MM.1S (cell line): ENCODE data around the gene EXTL1.

Experiments used
- DNase-seq: peaks from one replicate; pipeline ENCODE4 v3.0.0-alpha.2; 2015
- H2AFZ ChIP-seq: fragments of 300-600 bp; sonication (generic); 2 replicates; pipeline ENCODE4 v1.6.0; 2016; ENCODE audit warnings: antibody characterized with exemption, low read length
- H3F3A ChIP-seq: fragments of 300-600 bp; sonication (generic); 2 replicates; pipeline ENCODE4 v1.6.1; 2016; ENCODE audit warnings: mild to moderate bottlenecking, antibody characterized with exemption, low read length, moderate library complexity, mixed read lengths; ENCODE audit not compliant: insufficient read depth
- H3K27ac ChIP-seq: fragments of 300-600 bp; sonication (generic); 2 replicates; pipeline ENCODE4 v1.5.1; 2016; ENCODE audit warnings: mild to moderate bottlenecking, low read length
- H3K27me3 ChIP-seq: fragments of 300-600 bp; sonication (generic); replicated peaks from 2 replicates; pipeline ENCODE4 v1.6.0; 2016; ENCODE audit warnings: low read length; ENCODE audit not compliant: insufficient read depth
- H3K36me3 ChIP-seq: fragments of 300-600 bp; sonication (generic); replicated peaks from 2 replicates; pipeline ENCODE4 v1.6.1; 2016; ENCODE audit warnings: mild to moderate bottlenecking, low read length, mixed read lengths; ENCODE audit not compliant: insufficient read depth
- H3K4me1 ChIP-seq: fragments of 300-600 bp; sonication (generic); 2 replicates; pipeline ENCODE4 v1.6.1; 2016; ENCODE audit warnings: low read length, mixed read lengths
- H3K4me2 ChIP-seq: fragments of 300-600 bp; sonication (generic); 2 replicates; pipeline ENCODE4 v1.6.0; 2016; ENCODE audit warnings: low read depth, low read length
- H3K4me3 ChIP-seq: fragments of 300-600 bp; sonication (generic); 2 replicates; pipeline ENCODE4 v1.5.1; 2016; ENCODE audit warnings: low read length, mixed read lengths
- H3K79me2 ChIP-seq: fragments of 300-600 bp; sonication (generic); 2 replicates; pipeline ENCODE4 v1.6.1; 2016; ENCODE audit warnings: mixed run types, low read length, mixed read lengths
- H3K9ac ChIP-seq: fragments of 300-600 bp; sonication (generic); 2 replicates; pipeline ENCODE4 v1.6.1; 2016; ENCODE audit warnings: low read length, mixed read lengths
- H3K9me2 ChIP-seq: fragments of 300-600 bp; sonication (generic); replicated peaks from 2 replicates; pipeline ENCODE4 v1.6.1; 2016; ENCODE audit warnings: mild to moderate bottlenecking, low read length, mixed read lengths; ENCODE audit not compliant: insufficient read depth
- H3K9me3 ChIP-seq: fragments of 300-600 bp; sonication (generic); replicated peaks from 2 replicates; pipeline ENCODE4 v1.6.1; 2016; ENCODE audit warnings: mild to moderate bottlenecking, low read length, mixed read lengths; ENCODE audit not compliant: insufficient read depth
- H4K20me1 ChIP-seq: fragments of 300-600 bp; sonication (generic); 2 replicates; pipeline ENCODE4 v1.6.1; 2016; ENCODE audit warnings: mild to moderate bottlenecking, low read length, moderate library complexity, mixed read lengths; ENCODE audit not compliant: insufficient read depth
- EZH2 ChIP-seq: fragments of 300-600 bp; sonication (generic); optimal IDR thresholded peaks from 2 replicates; pipeline ENCODE3; 2017; ENCODE audit warnings: low read depth, mild to moderate bottlenecking, antibody characterized with exemption, low read length, mixed read lengths
- EZH2phosphoT487 ChIP-seq: fragments of 300-600 bp; sonication (generic); IDR thresholded peaks from 2 replicates; pipeline ENCODE4 v1.6.1; 2018; ENCODE audit warnings: antibody characterized with exemption, low read length
- TF ChIP-seq, protein P1 (sequence below): fragments of 300-600 bp; sonication (generic); IDR thresholded peaks from 2 replicates; pipeline ENCODE4 v1.5.1; 2016; ENCODE audit warnings: antibody characterized with exemption, low read length, mixed read lengths

EXTL1 gene

GRCh38 chr1:26027716-26028489 is 6.3 kb downstream of the EXTL1 start:
- Histone ChIP-seq H3F3A (no peaks in the 10 kb centered on the region), H3K4me1 (no peaks in the 10 kb centered on the region), H3K27ac (no peak overlapping the region), H3K9me3 (no peaks in the 10 kb centered on the region), H3K36me3 (no peaks in the 10 kb centered on the region), H3K9me2 (no peaks in the 10 kb centered on the region), H3K79me2 (no peaks in the 10 kb centered on the region), H2AFZ (no peak overlapping the region), H3K27me3 (peaks cover 41% of the 10 kb centered on the region), H3K9ac (no peak overlapping the region), H4K20me1 (no peaks in the 10 kb centered on the region), H3K4me2 (no peak overlapping the region), H3K4me3 (no peak overlapping the region)
- no peak for DNase-seq
- TF ChIP-seq, protein P1, sequence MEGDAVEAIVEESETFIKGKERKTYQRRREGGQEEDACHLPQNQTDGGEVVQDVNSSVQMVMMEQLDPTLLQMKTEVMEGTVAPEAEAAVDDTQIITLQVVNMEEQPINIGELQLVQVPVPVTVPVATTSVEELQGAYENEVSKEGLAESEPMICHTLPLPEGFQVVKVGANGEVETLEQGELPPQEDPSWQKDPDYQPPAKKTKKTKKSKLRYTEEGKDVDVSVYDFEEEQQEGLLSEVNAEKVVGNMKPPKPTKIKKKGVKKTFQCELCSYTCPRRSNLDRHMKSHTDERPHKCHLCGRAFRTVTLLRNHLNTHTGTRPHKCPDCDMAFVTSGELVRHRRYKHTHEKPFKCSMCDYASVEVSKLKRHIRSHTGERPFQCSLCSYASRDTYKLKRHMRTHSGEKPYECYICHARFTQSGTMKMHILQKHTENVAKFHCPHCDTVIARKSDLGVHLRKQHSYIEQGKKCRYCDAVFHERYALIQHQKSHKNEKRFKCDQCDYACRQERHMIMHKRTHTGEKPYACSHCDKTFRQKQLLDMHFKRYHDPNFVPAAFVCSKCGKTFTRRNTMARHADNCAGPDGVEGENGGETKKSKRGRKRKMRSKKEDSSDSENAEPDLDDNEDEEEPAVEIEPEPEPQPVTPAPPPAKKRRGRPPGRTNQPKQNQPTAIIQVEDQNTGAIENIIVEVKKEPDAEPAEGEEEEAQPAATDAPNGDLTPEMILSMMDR: no peak
- TF ChIP-seq EZH2: no peak
- TF ChIP-seq EZH2phosphoT487: no peak

GRCh38 chr1:26028490-26028980 is 7.0 kb downstream of the EXTL1 start:
- H4K20me1 ChIP-seq: no peaks in the 10 kb centered on the region
- H3K9me2 ChIP-seq: no peaks in the 10 kb centered on the region
- no peak for DNase-seq
- no peak overlapping the region for H3K27ac ChIP-seq
- no peaks in the 10 kb centered on the region for H3F3A ChIP-seq
- no peaks in the 10 kb centered on the region for H3K36me3 ChIP-seq
- TF ChIP-seq EZH2 (no peak), EZH2phosphoT487 (no peak)
- TF ChIP-seq, protein P1: no peak
- no peaks in the 10 kb centered on the region for H3K4me1 ChIP-seq
- no peak overlapping the region for H3K4me3 ChIP-seq
- no peaks in the 10 kb centered on the region for H3K9me3 ChIP-seq
- H3K79me2 ChIP-seq: no peaks in the 10 kb centered on the region
- no peak overlapping the region for H3K9ac ChIP-seq
- no peak overlapping the region for H2AFZ ChIP-seq
- H3K4me2 ChIP-seq: no peak overlapping the region
- H3K27me3 ChIP-seq: peaks cover 48% of the 10 kb centered on the region

- Histone ChIP-seq H4K20me1 (no peaks in the 10 kb centered on the region), H3K9me2 (no peaks in the 10 kb centered on the region), H3F3A (no peaks in the 10 kb centered on the region), H3K27ac (no peak overlapping the region), H3K27me3 (peaks cover 54% of the 10 kb centered on the region), H3K36me3 (no peaks in the 10 kb centered on the region), H2AFZ (no peak overlapping the region), H3K9me3 (no peaks in the 10 kb centered on the region), H3K4me3 (no peak overlapping the region), H3K79me2 (no peaks in the 10 kb centered on the region), H3K9ac (no peak overlapping the region), H3K4me1 (no peaks in the 10 kb centered on the region), H3K4me2 (no peak overlapping the region)
- no peak for TF ChIP-seq EZH2phosphoT487
- TF ChIP-seq EZH2: no peak
- TF ChIP-seq, protein P1: no peak
- no peak for DNase-seq
Measured at GRCh38 chr1:26029054-26029863, 7.7 kb downstream of the EXTL1 start.
